ENCODE results near the gene AFAP1. TPM values are rescaled to one million over a fixed set of nuclear protein-coding genes. Genes with fewer than 3 reads are reported as not detected.
A peak's percentile ranks its signal among the peaks of the same experiment; 100 is the strongest.

AFAP1 gene
- total RNA-seq, 4 donors from 2014 or later, result 25.1 to 56.9 (median 26.4) TPM

GRCh38 chr4:7844594-7844991, 95.1 kb downstream of the AFAP1 start:
- no peak for TF ChIP-seq EP300 (IDR thresholded peaks at IDR 0.05; ENCODE audit: low read depth)
- no peak for TF ChIP-seq POLR2AphosphoS5 (IDR thresholded peaks at IDR 0.05)
- TF ChIP-seq POLR2A (IDR thresholded peaks at IDR 0.05), result no peak
- no peak for TF ChIP-seq CTCF (IDR thresholded peaks at IDR 0.05)
- intact Hi-C loops (cut with DNase I; ENCODE audit: low total_unique reads) (no loop called here), in situ Hi-C loops (cut with MboI; ENCODE audit: low pct_ligation_motif_present in 1 of 4, low pct_unique_long_range_greater_than_20kb in 1 of 4, low sequenced_read_pairs in 3 of 4) (no loop called here)
- WGBS, 2 donors (ENCODE audit: low coverage in 1 of 2), result 66 to 81% methylated on average over 6 to 11 of the region's 11 CpGs
- H3K27ac ChIP-seq, result peak overlapping the region; percentile 80 to 89 (median 83)
- peaks cover 0 to 24% (median 8%) of the 10 kb centered on the region in 4 donors for H3K4me1 ChIP-seq
- no peaks in the 10 kb centered on the region for H3K9me3 ChIP-seq
- H3K36me3 ChIP-seq, result no peaks in the 10 kb centered on the region
- H3K4me3 ChIP-seq, result no peak overlapping the region
- no peak for DNase-seq
- no peaks in the 10 kb centered on the region for H3K27me3 ChIP-seq

- H3K27me3 ChIP-seq, result no peaks in the 10 kb centered on the region
- H3K9me3 ChIP-seq, result no peaks in the 10 kb centered on the region
- peaks cover 0 to under 1% (median 0%) of the 10 kb centered on the region in 4 donors for H3K36me3 ChIP-seq
- in situ Hi-C loops (cut with MboI; ENCODE audit: low pct_ligation_motif_present in 1 of 4, low pct_unique_long_range_greater_than_20kb in 1 of 4, low sequenced_read_pairs in 3 of 4), result no loop called here
- WGBS, 2 donors (ENCODE audit: low coverage in 1 of 2), result 48% methylated on average over 11 of the region's 11 CpGs; no CpG with 5 or more reads in 1 of the 2 donors
- peaks cover 0 to 24% (median 8%) of the 10 kb centered on the region in 4 donors for H3K4me1 ChIP-seq
- peak overlapping the region; percentile 80 to 89 (median 83) for H3K27ac ChIP-seq
- no peak overlapping the region for H3K4me3 ChIP-seq
- TF ChIP-seq POLR2A (IDR thresholded peaks at IDR 0.05) (no peak), CTCF (IDR thresholded peaks at IDR 0.05) (peak; percentile 60 to 66 (median 64)), POLR2AphosphoS5 (IDR thresholded peaks at IDR 0.05) (no peak), EP300 (IDR thresholded peaks at IDR 0.05; ENCODE audit: low read depth) (no peak)
- intact Hi-C loops (cut with DNase I; ENCODE audit: low total_unique reads), result no loop called here
- peak; percentile 81 for DNase-seq
These were observed 95.6 kb downstream of the AFAP1 start for GRCh38 chr4:7843831-7844593.

- peaks cover 0 to 24% (median 8%) of the 10 kb centered on the region in 4 donors for H3K4me1 ChIP-seq
- DNase-seq, result peak; percentile 33
These were observed 97.0 kb downstream of the AFAP1 start for GRCh38 chr4:7842384-7843279.

More at GRCh38 chr4:7842384-7843279, 97.0 kb downstream of the AFAP1 start:
- TF ChIP-seq POLR2AphosphoS5 (IDR thresholded peaks at IDR 0.05) (peak; percentile 40 to 74 (median 62)), CTCF (IDR thresholded peaks at IDR 0.05) (no peak), EP300 (IDR thresholded peaks at IDR 0.05; ENCODE audit: low read depth) (peak; percentile 3)
- H3K27me3 ChIP-seq, result no peaks in the 10 kb centered on the region
- peaks cover 0 to 14% (median 2%) of the 10 kb centered on the region in 4 donors for H3K36me3 ChIP-seq
- peak overlapping the region; percentile 80 to 89 (median 83) for H3K27ac ChIP-seq
- in situ Hi-C loops (cut with MboI; ENCODE audit: low pct_ligation_motif_present in 1 of 4, low pct_unique_long_range_greater_than_20kb in 1 of 4, low sequenced_read_pairs in 3 of 4), result no loop called here
- WGBS, 2 donors (ENCODE audit: low coverage in 1 of 2), result 52 to 73% methylated on average over 10 to 21 of the region's 22 CpGs
- H3K9me3 ChIP-seq, result no peaks in the 10 kb centered on the region
- intact Hi-C loops (cut with DNase I; ENCODE audit: low total_unique reads), result no loop called here
- H3K4me3 ChIP-seq, result no peak overlapping the region

All from transverse colon (tissue), 4 donors.